IPS-20b (cell line): ENCODE data around the gene ZNF423.

Source experiments
- H3K27ac ChIP-seq: one replicate; pipeline ENCODE4 v1.5.1; 2013; ENCODE audit warnings: low read length
- H3K27me3 ChIP-seq: 2 replicates; pipeline ENCODE4 v1.6.1; 2013; ENCODE audit warnings: mild to moderate bottlenecking, low read length, inconsistent platforms; ENCODE audit not compliant: insufficient read depth
- H3K36me3 ChIP-seq: 2 replicates; pipeline ENCODE4 v1.6.1; 2013; ENCODE audit warnings: low read depth, mild to moderate bottlenecking, inconsistent platforms, low read length, moderate library complexity; ENCODE audit not compliant: insufficient read depth
- H3K4me1 ChIP-seq: 2 replicates; pipeline ENCODE4 v1.6.1; 2013; ENCODE audit warnings: mild to moderate bottlenecking, control low read depth, inconsistent platforms, low read length, moderate library complexity; ENCODE audit not compliant: insufficient read depth
- H3K4me3 ChIP-seq: 2 replicates; pipeline ENCODE4 v1.5.1; 2013; ENCODE audit warnings: mild to moderate bottlenecking, low read length, inconsistent platforms
- H3K9ac ChIP-seq: 2 replicates; pipeline ENCODE4 v1.6.1; 2013; ENCODE audit warnings: low read depth, mild to moderate bottlenecking, inconsistent platforms, low read length, moderate library complexity
- H3K9me3 ChIP-seq: 2 replicates; pipeline ENCODE4 v1.6.1; 2013; ENCODE audit warnings: mild to moderate bottlenecking, low read depth, low read length, inconsistent platforms; ENCODE audit not compliant: insufficient read depth

ZNF423 gene

GRCh38 chr16:49465661-49466528 lies 390.0 kb downstream of the ZNF423 start:
- Histone ChIP-seq H3K9ac (peak overlapping the region; percentile 62; the same call in 1 of the 2 replicates), H3K36me3 (no peaks in the 10 kb centered on the region), H3K27ac (no peak overlapping the region), H3K4me1 (no peaks in the 10 kb centered on the region), H3K27me3 (peaks cover 30% of the 10 kb centered on the region), H3K4me3 (peak overlapping the region; percentile 67), H3K9me3 (no peaks in the 10 kb centered on the region)

DNA sequence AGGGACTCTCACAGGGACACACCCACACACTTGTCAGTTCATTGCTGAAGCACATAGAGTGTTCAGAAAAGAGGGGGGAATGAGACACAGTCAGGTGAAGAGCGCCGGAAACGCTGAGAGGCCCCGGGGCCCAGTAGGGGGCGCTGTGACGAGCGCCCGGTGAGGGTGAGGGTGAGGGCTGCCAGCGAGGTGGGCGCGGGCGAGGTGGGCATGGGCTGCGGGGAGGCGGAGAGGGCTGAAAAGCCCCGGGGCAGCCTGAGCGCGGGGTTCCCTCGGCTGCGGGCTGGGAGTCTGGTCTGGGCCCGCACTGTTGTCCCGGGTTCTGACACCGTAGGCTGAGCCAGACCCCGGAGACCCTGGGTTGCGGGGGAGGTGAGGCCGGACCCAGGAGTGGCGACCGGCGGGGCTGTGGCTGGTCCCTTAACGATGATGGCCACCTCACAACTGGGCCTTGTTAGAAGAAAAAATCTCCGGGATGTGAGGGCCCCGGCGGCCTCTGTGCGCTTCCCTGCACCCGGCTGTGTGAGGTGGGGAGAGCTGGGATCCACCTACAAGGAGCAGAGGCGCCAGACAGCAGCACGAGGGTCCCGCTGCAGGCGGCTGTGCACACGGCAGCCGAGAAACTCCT lies 390.9 kb downstream of the ZNF423 start:
- no peak overlapping the region for H3K27ac ChIP-seq
- peak overlapping the region; percentile 62; the same call in 1 of the 2 replicates for H3K9ac ChIP-seq
- H3K4me3 ChIP-seq = peak overlapping the region; percentile 67
- peaks cover 30% of the 10 kb centered on the region for H3K27me3 ChIP-seq
- H3K4me1 ChIP-seq = no peaks in the 10 kb centered on the region
- H3K36me3 ChIP-seq = no peaks in the 10 kb centered on the region
- no peaks in the 10 kb centered on the region for H3K9me3 ChIP-seq

DNA sequence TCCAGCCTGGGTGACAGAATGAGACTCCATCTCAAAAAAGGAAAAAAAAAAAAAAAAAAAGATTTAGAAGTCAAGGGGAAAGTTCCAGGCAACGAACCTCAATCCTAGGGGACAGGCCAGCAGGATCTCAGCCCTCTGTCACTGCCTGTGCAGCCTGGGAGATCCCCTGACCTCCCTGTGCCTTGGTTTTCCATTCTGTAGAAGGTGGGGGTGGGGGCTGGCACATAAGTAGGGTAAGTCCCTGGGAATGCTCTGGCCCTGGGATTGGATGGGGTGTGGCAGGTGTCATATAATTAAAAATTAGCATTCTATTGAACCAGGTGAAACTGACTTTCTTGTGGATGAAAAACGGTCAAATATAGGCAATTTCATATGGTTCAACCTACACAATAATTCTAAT lies 391.8 kb downstream of the ZNF423 start:
- H3K27ac ChIP-seq = no peak overlapping the region
- H3K4me1 ChIP-seq = no peaks in the 10 kb centered on the region
- H3K9ac ChIP-seq = no peak overlapping the region
- H3K9me3 ChIP-seq = no peaks in the 10 kb centered on the region
- H3K27me3 ChIP-seq = peaks cover 30% of the 10 kb centered on the region
- no peak overlapping the region for H3K4me3 ChIP-seq
- no peaks in the 10 kb centered on the region for H3K36me3 ChIP-seq

GRCh38 chr16:49463529-49463928 lies 392.4 kb downstream of the ZNF423 start:
- H3K9ac ChIP-seq = no peak overlapping the region
- H3K4me1 ChIP-seq = no peaks in the 10 kb centered on the region
- no peaks in the 10 kb centered on the region for H3K36me3 ChIP-seq
- peaks cover 30% of the 10 kb centered on the region for H3K27me3 ChIP-seq
- H3K9me3 ChIP-seq = no peaks in the 10 kb centered on the region
- no peak overlapping the region for H3K27ac ChIP-seq
- H3K4me3 ChIP-seq = no peak overlapping the region

DNA sequence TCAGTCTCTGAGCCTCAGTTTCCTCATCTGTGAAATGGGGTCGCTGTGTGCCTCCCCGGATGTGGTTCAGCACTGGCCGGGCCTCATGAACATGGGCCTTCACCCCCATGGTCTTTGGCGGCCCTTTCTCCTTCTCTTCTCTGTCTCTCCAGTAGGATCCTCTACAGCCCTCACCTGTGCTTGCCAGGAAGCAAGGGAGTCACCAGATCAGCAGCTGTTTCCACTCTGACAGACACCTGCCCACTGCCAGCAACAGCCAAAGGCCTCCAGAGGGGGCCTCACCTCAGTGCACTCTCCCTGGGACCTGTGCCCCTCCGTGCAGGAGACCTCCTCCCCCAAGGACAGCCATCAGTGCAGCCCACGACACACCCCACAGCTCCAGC lies 392.9 kb downstream of the ZNF423 start:
- Histone ChIP-seq H3K4me1 (no peaks in the 10 kb centered on the region), H3K27ac (no peak overlapping the region), H3K9ac (no peak overlapping the region), H3K4me3 (no peak overlapping the region), H3K9me3 (no peaks in the 10 kb centered on the region), H3K36me3 (no peaks in the 10 kb centered on the region), H3K27me3 (peaks cover 30% of the 10 kb centered on the region)

DNA sequence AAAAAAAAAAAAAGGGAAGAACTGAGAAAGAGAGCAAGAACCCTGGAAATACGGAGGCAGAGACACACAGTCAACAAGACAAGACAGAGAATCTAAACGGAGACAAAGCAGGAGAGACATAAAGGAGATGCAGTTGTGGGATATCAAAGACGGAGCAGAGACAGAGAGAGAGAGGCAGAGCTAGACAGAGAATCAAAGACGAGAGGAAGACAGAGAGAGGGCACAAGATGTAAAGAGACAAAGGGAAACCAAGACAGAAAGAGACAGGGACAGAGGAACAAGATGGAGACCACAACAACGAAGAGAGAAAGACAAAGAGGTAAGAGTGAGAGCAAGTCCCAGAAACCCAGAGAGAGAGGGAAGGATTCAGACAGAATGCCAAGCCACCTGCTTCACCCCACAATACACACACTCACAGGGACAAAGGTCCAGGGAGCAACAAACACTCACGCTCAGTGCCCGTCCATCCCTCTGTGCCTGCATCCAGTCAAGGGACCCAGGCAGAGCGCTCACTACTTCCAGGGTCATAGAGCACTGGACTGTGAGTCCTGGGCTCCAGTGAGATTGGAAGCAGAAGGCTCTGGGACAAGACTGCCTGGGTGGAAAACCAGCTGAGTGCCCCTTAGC lies 393.4 kb downstream of the ZNF423 start:
- H3K9me3 ChIP-seq = no peaks in the 10 kb centered on the region
- no peak overlapping the region for H3K27ac ChIP-seq
- H3K27me3 ChIP-seq = peaks cover 30% of the 10 kb centered on the region
- H3K4me3 ChIP-seq = no peak overlapping the region
- no peaks in the 10 kb centered on the region for H3K4me1 ChIP-seq
- H3K36me3 ChIP-seq = no peaks in the 10 kb centered on the region
- no peak overlapping the region for H3K9ac ChIP-seq

- Histone ChIP-seq H3K4me3 (no peak overlapping the region), H3K36me3 (no peaks in the 10 kb centered on the region), H3K27me3 (peaks cover 23% of the 10 kb centered on the region), H3K9ac (no peak overlapping the region), H3K4me1 (no peaks in the 10 kb centered on the region), H3K9me3 (no peaks in the 10 kb centered on the region), H3K27ac (no peak overlapping the region)
These were observed 394.4 kb downstream of the ZNF423 start for GRCh38 chr16:49461517-49461951.

- H3K9me3 ChIP-seq = no peaks in the 10 kb centered on the region
- H3K4me3 ChIP-seq = no peak overlapping the region
- peaks cover 17% of the 10 kb centered on the region for H3K27me3 ChIP-seq
- H3K27ac ChIP-seq = no peak overlapping the region
- no peak overlapping the region for H3K9ac ChIP-seq
- H3K36me3 ChIP-seq = no peaks in the 10 kb centered on the region
- no peaks in the 10 kb centered on the region for H3K4me1 ChIP-seq
These were observed 395.0 kb downstream of the ZNF423 start for GRCh38 chr16:49460786-49461470.

GRCh38 chr16:49459953-49460735 lies 395.8 kb downstream of the ZNF423 start:
- peaks cover 10% of the 10 kb centered on the region for H3K27me3 ChIP-seq
- H3K4me1 ChIP-seq = no peaks in the 10 kb centered on the region
- H3K9me3 ChIP-seq = no peaks in the 10 kb centered on the region
- no peak overlapping the region for H3K27ac ChIP-seq
- H3K4me3 ChIP-seq = no peak overlapping the region
- H3K9ac ChIP-seq = no peak overlapping the region
- no peaks in the 10 kb centered on the region for H3K36me3 ChIP-seq

- Histone ChIP-seq H3K36me3 (no peaks in the 10 kb centered on the region), H3K27ac (no peak overlapping the region), H3K4me3 (no peak overlapping the region), H3K9ac (no peak overlapping the region), H3K27me3 (no peaks in the 10 kb centered on the region; the same call in 1 of the 2 replicates), H3K4me1 (no peaks in the 10 kb centered on the region), H3K9me3 (no peaks in the 10 kb centered on the region)
These were observed 397.1 kb downstream of the ZNF423 start for GRCh38 chr16:49458656-49459445.
